HG02840 (cell line): ENCODE measurements around the gene RELN.
"Not testable (repeated sequence)": the region's sequence is repeated elsewhere in the genome, so short reads cannot be mapped to it uniquely, and the experiment has no call there.

ENCODE experiments used
- ATAC-seq: cut with Tn5 transposase; IDR thresholded peaks from one replicate; pipeline ENCODE4 v1.9.1; 2021; ENCODE audit warnings: mild to moderate bottlenecking, moderate library complexity, moderate number of reproducible peaks; ENCODE audit not compliant: unreplicated experiment, low FRiP score

RELN gene

GRCh38 chr7:103796327-103796962 is 193.0 kb downstream of the RELN start:
- ATAC-seq, result no peak

DNA sequence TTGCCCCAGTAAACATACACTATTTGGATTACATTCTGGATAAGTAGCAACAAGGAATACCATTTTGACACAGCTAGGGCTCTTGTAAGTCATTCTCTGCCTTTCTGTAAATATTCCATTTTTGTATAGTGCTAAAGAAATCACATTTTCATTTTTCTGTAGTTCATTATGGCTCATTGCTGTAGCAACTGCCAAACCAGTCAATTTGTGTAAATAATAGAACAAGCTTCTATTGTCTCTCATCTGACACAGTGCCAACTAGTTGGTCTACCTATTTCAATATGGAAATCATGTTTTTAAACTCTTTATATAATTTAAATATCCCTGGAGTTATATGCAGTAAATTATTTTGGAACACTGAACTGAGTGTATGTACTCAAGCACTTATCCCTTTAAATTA is 193.7 kb downstream of the RELN start:
- no peak for ATAC-seq

GRCh38 chr7:103795107-103795506 is 194.4 kb downstream of the RELN start:
- no peak for ATAC-seq

GRCh38 chr7:103794424-103794823 is 195.0 kb downstream of the RELN start:
- no peak for ATAC-seq

- no peak for ATAC-seq
These were observed 195.8 kb downstream of the RELN start for GRCh38 chr7:103793614-103794013.

DNA sequence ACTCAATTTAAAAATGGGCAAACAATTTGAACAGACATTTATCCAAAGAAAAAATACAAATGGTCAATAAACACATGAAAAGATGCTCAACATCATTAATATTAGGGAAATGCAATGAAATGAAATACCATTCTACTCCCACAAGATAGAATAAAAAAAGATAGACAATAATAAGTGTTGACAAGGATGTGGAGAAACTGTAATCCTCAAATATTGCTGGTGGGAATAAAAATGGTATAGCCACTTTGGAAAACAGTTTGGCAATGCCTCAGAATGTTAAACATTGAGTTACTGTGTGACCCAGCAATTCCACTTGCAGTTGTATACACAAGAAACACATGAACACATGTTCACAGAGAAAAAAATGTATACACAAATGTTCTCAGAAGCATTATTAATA is 197.6 kb downstream of the RELN start:
- ATAC-seq, result no peak

DNA sequence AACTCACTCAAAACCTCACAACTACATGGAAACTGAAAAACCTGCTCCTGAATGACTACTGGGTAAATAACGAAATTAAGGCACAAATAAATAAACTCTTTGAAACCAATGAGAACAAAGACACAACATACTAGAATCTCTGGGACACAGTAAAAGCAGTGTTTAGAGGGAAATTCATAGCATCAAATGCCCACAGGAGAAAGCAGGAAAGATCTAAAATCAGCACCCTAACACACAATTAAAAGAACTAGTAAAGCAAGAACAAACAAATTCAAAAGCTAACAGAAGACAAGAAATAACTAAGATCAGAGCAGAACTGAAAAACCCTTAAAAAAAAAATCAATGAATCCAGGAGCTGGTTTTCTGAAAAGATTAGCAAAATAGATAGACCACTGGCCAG is 202.4 kb downstream of the RELN start:
- not testable (repeated sequence) for ATAC-seq

GRCh38 chr7:103784646-103785286 is 204.7 kb downstream of the RELN start:
- no peak for ATAC-seq

- no peak for ATAC-seq
These were observed 208.0 kb downstream of the RELN start for GRCh38 chr7:103781409-103781808.

DNA sequence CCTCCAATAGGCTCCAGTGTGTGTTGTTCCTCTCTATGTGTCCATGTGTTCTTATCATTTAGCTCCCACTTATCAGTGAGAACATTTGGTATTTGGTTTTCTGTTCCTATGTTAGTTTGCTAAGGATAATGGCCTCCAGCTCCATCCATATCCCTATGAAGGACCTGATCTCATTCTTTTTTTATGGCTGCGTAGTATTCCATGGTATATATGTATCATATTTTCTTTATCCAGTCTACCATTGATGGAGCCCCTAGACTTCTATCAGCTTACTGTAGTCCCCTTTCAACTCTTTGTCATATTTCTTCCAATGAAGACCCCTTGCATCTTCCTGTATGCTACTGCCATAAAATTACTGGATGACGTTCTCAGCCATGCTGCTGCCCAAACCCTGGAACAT is 208.9 kb downstream of the RELN start:
- ATAC-seq, result not testable (repeated sequence)

- ATAC-seq, result no peak
These were observed 212.0 kb downstream of the RELN start for GRCh38 chr7:103777440-103777839.

DNA sequence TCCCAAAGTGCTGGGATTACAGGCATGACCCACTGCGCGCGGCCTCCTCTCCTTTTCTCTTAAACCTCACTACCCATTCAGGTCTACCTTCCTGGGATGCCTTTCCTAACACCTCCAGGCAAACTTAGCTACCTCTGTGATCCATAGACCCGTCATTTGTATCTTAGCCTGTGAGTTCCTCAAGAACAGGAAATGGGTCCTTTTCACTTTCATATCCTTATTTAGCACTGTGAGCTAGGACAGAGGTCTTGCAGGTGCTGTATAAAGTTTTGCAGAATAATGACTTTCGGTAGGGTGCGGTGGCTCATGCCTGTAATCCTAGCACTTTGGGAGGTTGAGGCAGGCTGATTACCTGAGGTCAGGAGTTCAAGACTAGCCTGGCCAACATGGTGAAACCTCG is 215.7 kb downstream of the RELN start:
- no peak for ATAC-seq

- no peak for ATAC-seq
These were observed 217.2 kb downstream of the RELN start for GRCh38 chr7:103772171-103772773.

DNA sequence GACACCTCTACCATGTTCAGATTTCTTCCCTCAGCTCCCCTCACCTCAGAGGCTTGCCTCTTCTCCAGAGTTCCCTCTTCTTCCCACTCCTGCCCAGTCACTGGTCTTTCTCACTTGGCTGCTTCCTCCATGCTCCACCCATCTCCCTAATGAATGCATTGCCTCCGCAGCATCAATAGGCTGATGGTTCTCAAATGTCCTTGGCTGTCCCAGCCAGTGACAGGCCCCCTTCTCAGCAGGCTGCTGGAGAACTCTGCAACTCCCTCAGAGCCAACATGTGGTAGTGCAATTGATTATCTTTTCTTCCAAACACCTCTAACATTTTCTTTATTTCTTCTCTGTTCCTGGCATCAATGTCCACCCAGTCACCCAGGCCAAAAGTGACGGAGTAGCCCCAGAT is 218.2 kb downstream of the RELN start:
- ATAC-seq, result no peak

GRCh38 chr7:103766660-103767059 is 222.8 kb downstream of the RELN start:
- no peak for ATAC-seq

DNA sequence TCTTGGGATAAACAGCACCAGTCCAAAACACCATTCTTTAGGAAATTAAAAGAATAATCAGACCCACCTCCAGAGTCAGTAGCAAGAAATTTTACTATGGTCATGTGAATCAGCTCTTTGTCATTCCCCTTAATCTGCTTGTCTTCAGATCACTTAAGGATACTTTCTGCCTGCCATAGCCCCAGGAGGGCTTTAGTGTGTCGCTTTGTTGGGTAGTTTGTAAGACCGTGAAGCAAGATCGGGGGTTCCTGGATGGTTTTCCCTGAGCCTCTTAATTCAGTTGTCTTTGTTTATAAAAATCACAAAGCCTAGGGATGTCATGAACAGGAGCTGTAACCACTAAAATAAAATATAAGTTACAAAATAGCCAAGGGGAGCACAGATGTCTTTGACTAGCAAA is 223.6 kb downstream of the RELN start:
- no peak for ATAC-seq

GRCh38 chr7:103764901-103765300 is 224.6 kb downstream of the RELN start:
- no peak for ATAC-seq

DNA sequence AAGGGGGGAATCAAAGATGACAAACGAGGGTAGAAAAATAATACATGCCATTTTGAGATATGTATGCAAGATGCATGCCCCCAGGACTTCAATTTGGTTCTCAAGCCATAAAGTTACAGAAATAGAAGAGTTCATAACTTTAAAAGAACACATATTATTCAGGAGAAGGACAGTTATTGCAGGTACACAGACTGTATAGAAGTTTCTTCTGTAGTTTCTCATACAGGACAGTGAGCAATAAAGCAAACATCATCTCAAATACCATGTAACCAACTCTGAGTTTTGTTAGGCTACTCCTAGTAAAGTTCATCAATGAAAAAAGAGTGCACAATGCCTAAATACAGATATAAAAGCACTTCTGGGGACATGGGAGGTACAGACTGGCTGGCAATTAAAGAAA is 226.6 kb downstream of the RELN start:
- no peak for ATAC-seq

DNA sequence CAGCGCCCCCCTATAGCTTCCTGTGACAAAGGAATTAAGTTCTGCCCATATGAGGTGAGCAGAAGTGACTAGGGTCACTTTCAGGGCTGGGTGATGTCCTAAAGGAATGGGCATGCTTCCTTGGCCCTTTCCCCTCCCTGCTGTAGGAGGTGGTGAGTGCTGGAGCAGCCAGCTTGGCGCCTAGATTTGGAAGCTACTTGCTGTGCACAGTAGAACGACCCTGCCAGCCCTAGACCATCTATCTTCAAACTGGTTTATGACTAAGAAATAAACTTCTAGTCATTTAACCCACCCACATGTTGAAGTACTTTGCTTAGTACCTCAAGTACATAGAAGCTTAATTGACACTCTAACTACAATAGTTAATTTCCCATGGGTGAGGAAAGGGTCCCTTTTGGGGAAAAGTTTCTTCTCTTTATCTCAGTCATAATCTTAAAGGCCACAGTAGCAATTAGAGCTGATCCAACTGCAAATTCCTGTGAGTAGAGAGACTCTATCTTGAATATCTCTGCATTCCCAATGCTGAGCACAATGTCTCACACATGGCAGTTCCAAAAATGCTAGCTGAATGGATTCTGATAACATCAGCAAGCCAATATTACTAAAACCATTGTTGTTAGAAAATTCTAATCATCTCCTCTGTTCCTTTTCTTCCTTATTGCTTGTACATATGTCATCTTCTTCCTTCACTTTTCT is 227.2 kb downstream of the RELN start:
- no peak for ATAC-seq

- no peak for ATAC-seq
These were observed 236.5 kb downstream of the RELN start for GRCh38 chr7:103752995-103753394.

DNA sequence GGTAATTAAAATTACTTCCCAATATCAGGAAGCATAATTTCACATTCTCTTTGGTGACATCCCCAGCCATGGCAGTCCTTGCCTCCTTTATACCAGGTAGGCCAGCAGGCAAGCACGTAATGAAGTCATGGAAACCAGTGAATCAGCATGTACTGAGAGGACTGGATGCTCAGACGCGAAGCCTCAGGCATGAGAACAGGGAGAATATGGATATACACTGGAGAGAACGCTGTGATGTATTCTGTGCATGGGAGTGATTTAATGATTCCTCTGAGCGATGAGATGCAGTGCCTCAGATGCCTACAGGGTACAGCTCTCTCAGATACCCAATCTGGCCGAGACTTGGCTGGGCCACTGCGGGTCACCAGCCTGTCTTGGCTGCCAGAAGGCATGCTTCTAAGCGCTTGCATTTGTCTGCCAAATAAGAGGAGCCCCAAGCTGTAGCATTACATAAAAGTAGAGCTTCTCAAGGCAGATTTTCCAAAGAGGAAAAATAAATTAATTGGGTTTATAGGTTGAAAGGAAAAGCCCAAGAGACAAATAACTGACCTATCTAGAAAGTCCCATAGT is 238.1 kb downstream of the RELN start:
- no peak for ATAC-seq
